Measurements from ENCODE around the gene VMP1.
"Not testable (repeated sequence)": the region's sequence is repeated elsewhere in the genome, so short reads cannot be mapped to it uniquely, and the experiment has no call there.

VMP1 gene

GRCh38 chr17:59779521-59779920 is 72.1 kb downstream of the VMP1 start:
- no peak for DNase-seq (ENCODE audit: low read depth)

- DNase-seq (ENCODE audit: low read depth): not testable (repeated sequence)
Observed at GRCh38 chr17:59780548-59780947, 73.1 kb downstream of the VMP1 start.

- peak; percentile 87 for DNase-seq (ENCODE audit: low read depth)
Observed at GRCh38 chr17:59783221-59784047, 76.0 kb downstream of the VMP1 start.

DNA sequence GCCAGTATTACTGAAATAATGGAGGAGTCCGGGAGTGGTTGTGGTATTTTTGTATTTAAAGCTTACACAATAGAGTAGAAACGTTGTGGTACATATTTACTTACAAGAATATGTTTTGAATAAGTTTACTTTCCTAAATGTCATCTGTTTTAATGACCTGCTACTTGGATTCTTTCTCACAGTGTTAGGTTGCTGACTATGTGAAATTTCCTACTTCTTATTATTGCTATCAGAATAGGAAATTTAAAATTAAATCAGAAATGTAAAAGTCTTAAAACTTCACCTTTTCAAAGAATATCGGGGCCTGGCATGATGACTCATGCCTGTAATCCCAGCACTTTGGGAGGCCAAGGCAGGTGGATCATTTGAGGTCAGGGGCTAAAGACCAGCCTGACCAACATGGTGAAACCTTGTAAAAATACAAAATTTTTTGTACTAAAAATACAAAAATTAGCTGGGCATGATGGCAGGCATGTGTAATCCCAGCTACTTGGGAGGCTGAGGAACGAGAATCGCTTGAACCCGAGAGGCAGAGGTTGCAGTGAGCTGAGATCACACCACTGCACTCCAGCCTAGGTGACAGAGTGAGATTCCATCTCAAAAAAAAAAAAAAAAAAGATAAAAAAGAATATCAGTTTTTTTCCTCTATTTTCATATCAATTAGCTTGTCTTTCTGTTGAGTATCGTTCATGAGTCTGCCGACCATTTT is 77.8 kb downstream of the VMP1 start:
- peak; percentile 42 for DNase-seq (ENCODE audit: low read depth)

GRCh38 chr17:59786213-59786535 is 78.7 kb downstream of the VMP1 start:
- no peak for DNase-seq (ENCODE audit: low read depth)

DNA sequence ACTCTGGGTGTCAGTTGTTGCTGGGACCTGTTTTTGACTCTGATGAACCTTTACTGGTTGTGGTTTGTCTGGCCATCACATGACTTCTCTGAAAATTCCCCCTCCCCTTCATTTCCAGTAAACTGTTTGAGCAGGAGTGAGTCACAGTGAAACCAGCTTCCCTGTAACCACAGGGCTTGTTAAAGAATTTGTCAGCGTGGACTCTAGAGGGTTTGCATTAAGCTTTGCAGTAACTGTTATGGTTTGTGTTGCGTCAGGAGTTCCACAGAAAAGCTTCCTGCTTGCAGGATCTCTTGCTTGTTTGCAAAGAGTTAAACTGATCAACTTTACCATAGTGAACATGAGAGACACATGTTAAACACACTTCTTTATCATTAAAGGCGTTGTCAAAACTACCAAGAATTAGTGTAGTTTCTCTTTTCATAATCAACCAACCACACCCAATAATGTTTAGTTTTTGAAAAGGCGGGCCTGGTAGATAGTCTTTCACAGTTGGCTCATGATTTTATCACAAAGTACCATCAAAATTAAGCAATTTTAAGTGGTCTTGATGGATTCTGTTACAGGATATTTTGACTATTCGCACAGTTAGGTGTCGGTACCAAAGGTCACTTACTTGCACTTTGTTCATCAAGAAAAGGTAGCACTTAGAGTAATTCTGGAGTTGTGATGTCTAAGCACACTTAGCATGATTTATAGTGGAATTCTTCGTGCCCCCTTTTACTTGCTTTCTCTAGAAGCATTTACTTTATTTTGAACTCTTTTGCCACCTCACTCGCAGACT is 79.3 kb downstream of the VMP1 start:
- DNase-seq (ENCODE audit: low read depth): peak; percentile 100

GRCh38 chr17:59789849-59790248 is 82.4 kb downstream of the VMP1 start:
- not testable (repeated sequence) for DNase-seq (ENCODE audit: low read depth)

DNA sequence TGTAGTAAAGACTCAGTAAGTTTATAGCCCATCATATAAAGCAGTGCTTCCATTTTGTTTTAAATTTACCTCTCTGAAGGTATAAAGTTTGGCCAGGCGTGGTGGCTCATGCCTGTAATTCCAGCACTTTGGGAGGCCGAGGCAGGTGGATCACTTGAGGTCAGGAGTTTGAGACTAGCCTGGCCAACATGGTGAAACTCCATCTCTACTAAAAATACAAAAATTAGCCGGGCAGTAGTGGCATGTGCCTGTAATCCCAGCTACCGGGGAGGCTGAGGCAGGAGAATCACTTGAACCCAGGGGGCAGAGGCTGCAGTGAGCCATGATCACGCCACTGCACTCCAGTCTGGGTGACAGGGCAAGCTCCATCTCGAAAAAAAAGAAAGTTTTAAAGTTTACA is 83.0 kb downstream of the VMP1 start:
- DNase-seq (ENCODE audit: low read depth): not testable (repeated sequence)

- no peak for DNase-seq (ENCODE audit: low read depth)
Observed at GRCh38 chr17:59790910-59791309, 83.5 kb downstream of the VMP1 start.

GRCh38 chr17:59791603-59792457 is 84.4 kb downstream of the VMP1 start:
- DNase-seq (ENCODE audit: low read depth): peak; percentile 87

DNA sequence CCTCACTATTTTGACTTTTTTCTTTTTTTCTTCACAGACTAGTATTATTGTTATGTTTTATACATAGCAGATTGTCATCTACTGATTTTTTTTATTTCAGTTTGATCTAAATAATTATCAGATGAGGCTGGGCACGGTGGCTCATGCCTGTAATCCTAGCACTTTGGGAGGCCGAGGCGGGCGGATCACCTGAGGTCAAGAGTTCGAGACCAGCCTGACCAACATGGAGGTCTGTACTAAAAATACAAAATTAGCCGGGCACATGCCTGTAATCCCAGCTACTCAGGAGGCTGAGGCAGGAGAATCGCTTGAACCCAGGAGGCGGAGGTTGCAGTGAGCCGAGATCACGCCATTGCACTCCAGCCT is 85.0 kb downstream of the VMP1 start:
- not testable (repeated sequence) for DNase-seq (ENCODE audit: low read depth)

DNA sequence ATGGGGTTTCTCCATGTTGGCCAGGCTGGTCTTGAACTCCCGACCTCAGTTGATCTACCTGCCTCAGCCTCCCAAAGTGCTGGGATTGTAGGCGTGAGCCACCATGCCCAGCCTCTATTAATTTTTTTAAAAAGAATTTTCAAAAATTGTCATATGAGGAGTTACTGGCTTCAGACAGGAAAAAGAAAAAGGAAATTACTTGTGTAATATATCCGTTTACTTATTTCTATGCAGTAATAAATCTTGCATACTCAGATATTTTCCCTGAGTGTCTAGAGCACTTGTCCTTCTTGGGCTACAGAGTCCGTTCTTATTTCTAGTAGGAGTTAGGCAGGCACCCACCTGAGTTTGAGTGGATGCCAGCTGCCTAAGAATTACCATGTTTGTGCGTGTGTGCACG is 85.8 kb downstream of the VMP1 start:
- DNase-seq (ENCODE audit: low read depth): no peak

DNA sequence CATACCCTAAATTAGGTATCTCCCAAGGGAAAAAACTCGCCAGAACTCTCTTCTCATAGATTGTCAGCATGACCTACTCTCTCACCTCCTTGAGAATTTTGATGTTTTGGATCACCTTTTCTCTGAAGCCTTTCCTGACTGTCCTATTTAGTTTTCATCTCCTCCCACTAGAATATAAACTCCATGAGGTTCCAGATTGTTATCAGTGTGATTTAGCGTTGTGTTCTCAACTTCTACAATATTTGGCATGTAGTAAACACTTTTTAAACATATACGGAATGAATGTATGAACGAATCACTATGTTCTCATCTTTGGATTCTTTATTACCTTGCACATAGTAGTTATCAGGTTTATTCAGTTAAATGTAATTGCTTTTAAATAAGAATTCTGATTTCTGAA is 88.7 kb downstream of the VMP1 start:
- no peak for DNase-seq (ENCODE audit: low read depth)

GRCh38 chr17:59796785-59797205 is 89.3 kb downstream of the VMP1 start:
- DNase-seq (ENCODE audit: low read depth): peak; percentile 57

DNA sequence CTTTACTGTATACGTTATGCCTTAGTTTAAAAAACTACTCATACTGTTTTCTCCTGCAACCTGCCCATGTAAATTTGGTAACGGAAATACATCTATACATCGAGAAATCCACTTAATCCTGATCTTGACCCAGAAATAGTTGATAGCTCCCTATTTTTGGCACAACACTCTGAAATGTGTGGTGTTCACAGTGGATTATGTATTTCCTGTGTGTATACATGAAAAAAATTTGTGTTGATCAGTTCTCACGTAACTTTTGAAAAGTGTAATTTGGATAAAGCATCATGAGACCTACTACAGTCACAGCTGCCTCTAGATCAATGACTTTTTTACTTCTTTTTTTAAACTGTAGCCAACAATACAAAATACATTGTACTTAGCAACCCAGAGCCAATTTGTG is 90.7 kb downstream of the VMP1 start:
- no peak for DNase-seq (ENCODE audit: low read depth)

- peak; percentile 43 for DNase-seq (ENCODE audit: low read depth)
Observed at GRCh38 chr17:59800530-59800942, 93.1 kb downstream of the VMP1 start.

DNA sequence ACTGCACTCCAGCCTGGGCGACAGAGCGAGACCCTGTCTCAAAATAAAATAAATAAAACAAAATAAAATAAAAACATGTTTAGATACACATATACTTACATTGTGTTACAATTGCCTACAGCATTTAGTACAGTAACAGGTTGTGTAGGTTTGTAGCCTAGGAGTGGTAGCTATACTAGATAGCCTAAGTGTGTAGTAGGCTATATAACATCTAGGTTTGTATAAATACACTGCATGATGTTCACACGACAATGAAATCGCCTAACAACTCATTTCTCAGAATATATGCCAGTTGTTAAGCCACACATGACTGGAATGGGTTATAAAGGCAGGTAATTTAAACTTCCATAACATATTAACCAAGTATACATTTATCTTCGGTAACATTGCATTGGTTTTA is 94.7 kb downstream of the VMP1 start:
- DNase-seq (ENCODE audit: low read depth): no peak

DNA sequence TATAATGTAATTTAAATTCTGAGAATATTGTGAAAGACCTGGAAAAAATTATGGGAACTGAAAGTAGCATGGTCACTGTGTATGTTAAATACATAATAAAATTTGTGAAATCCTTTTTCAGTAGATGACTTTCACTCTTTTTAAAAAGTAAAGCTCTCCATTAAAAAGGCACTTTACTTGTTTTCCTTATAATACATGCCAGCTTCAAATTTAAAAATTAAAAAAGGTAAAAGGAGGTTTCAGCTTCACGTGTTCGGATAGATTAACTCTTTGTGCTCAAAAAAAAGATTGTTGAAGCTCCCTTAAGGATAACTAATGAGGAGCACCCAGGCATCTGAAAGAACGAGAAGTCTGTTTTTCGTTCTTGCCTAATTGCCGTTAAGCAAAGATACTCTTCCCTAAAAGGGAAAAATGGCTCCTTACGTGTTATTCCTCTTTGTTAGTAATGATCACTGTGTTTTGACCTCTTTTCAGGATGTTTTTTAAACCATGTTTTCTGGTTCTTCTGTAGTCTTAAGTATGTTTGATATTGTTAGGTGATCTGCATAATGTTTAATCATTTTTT is 97.5 kb downstream of the VMP1 start:
- peak; percentile 31 for DNase-seq (ENCODE audit: low read depth)

GRCh38 chr17:59806322-59806721 is 98.9 kb downstream of the VMP1 start:
- not testable (repeated sequence) for DNase-seq (ENCODE audit: low read depth)

DNA sequence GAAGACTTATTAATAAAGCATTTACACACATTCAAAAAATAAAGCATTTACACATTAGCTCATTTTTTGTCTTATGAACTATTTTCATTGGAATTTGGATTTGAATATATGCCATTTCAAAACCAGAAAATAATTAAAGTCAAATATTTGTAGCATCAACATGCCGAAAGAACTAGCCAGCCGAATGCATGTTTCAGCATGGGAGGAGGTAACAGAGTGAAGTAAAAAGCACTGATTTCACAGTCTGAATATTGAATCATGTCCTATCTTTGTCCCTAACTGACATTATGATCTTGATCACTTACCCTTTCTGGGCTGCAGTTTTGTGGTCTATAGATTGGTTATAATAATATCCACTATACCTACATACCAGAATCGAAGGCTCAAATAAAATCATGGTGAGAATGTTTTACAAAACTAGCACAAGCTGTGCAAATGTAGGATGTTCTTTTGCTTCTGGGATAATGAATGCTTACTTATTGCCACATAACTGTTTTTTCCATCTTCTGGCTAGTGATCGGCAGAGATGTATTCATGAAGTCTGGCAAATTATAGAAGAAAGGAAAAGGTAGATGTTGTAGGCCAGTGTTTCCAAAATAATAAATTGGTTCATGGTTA is 100.5 kb downstream of the VMP1 start:
- peak; percentile 56 for DNase-seq (ENCODE audit: low read depth)

GRCh38 chr17:59810894-59811153 is 103.4 kb downstream of the VMP1 start:
- DNase-seq (ENCODE audit: low read depth): peak; percentile 81

Data from EH (cell line).